Loucy (cell line): ENCODE measurements around the gene RAI14.

Experiments used
- H2AFZ ChIP-seq: fragments of 200-600 bp; sonication (generic); 2 replicates; pipeline ENCODE4 v1.6.0; 2016; ENCODE audit warnings: antibody characterized with exemption, mild to moderate bottlenecking, low read length, moderate library complexity
- H3F3A ChIP-seq: fragments of 200-600 bp; 2 replicates; pipeline ENCODE4 v1.6.0; 2016; ENCODE audit warnings: antibody characterized with exemption, low read depth, mild to moderate bottlenecking
- H3K27me3 ChIP-seq: fragments of 200-600 bp; sonication (generic); 2 replicates; pipeline ENCODE4 v1.6.1; 2014; ENCODE audit warnings: low read length, mild to moderate bottlenecking; ENCODE audit not compliant: insufficient read depth, poor library complexity, severe bottlenecking
- H3K36me3 ChIP-seq: fragments of 200-600 bp; sonication (generic); 2 replicates; pipeline ENCODE4 v1.6.1; 2016; ENCODE audit warnings: low read length; ENCODE audit not compliant: insufficient read depth
- H3K4me1 ChIP-seq: fragments of 200-600 bp; sonication (generic); 2 replicates; pipeline ENCODE4 v1.5.1; 2014; ENCODE audit warnings: low read length, mild to moderate bottlenecking; ENCODE audit not compliant: insufficient read depth, poor library complexity, severe bottlenecking
- H3K4me2 ChIP-seq: fragments of 200-600 bp; sonication (generic); 2 replicates; pipeline ENCODE4 v1.6.0; 2014; ENCODE audit warnings: antibody characterized with exemption, low read length, low read depth, mild to moderate bottlenecking; ENCODE audit not compliant: poor library complexity, severe bottlenecking
- H3K4me3 ChIP-seq: fragments of 200-600 bp; sonication (generic); 2 replicates; pipeline ENCODE4 v1.5.1; 2014; ENCODE audit warnings: low read length, mild to moderate bottlenecking, mixed read lengths; ENCODE audit not compliant: poor library complexity, severe bottlenecking
- H3K79me2 ChIP-seq: fragments of 200-600 bp; sonication (generic); 2 replicates; pipeline ENCODE4 v1.6.1; 2014; ENCODE audit warnings: low read length; ENCODE audit not compliant: insufficient read depth
- H3K9ac ChIP-seq: fragments of 200-600 bp; sonication (generic); 2 replicates; pipeline ENCODE4 v1.6.0; 2014; ENCODE audit warnings: mild to moderate bottlenecking, low read depth, low read length, moderate library complexity; ENCODE audit not compliant: poor library complexity, severe bottlenecking
- H3K9me2 ChIP-seq: fragments of 200-600 bp; sonication (generic); replicated peaks from 2 replicates; pipeline ENCODE4 v1.6.1; 2016; ENCODE audit warnings: low read depth, low read length, mixed read lengths
- H3K9me3 ChIP-seq: fragments of 200-600 bp; sonication (generic); 2 replicates; pipeline ENCODE4 v1.6.1; 2014; ENCODE audit warnings: mild to moderate bottlenecking, antibody characterized with exemption, low read length, low read depth; ENCODE audit not compliant: insufficient read depth
- H4K20me1 ChIP-seq: fragments of 200-600 bp; sonication (generic); 2 replicates; pipeline ENCODE4 v1.6.0; 2014; ENCODE audit warnings: antibody characterized with exemption, low read length, mild to moderate bottlenecking; ENCODE audit not compliant: insufficient read depth, poor library complexity, severe bottlenecking
- EZH2phosphoT487 ChIP-seq: fragments of 200-600 bp; IDR thresholded peaks from 2 replicates; pipeline ENCODE4 v1.6.1; 2018; ENCODE audit warnings: antibody characterized with exemption, mild to moderate bottlenecking, moderate library complexity, borderline replicate concordance
- TF ChIP-seq, protein P1 (sequence below): fragments of 200-600 bp; sonication (generic); conservative IDR thresholded peaks from 2 replicates; pipeline ENCODE4 v1.5.1; 2014; ENCODE audit warnings: mild to moderate bottlenecking, antibody characterized with exemption, low read length

The RAI14 gene

DNA sequence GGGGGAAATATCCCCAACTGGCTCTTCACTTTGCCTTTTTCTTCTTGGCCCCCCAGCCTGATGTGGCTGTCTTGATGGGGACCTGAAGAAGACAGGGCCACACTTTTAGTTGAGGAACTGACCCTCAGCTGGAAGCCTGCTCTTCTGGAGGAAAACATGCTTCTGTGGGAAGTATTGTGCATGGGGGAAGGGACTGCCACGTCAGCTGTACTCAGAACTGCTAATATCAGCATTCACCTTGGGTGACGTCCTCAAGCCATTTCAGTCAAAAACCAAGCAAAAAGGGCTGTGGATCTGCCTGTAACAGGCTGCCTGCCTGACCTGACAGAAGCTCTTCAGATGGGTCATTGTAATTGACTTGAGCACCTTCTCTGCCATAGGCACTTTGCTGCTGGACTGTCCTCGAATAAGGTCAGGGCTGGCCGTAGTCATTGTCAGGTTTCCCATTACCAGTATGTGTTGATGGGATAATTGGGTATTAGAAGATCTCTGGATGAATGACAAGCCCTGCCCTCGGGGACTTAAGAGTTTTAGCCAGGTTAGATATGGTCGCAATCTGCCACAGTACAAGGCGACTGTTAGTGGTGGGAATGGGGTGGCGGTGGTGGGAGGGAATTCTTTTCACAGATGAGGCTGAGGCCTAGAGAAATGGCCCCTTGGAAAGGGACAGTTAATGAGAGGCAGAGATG lies 10.4 kb downstream of the RAI14 start:
- Histone ChIP-seq H3K9me2 (no peaks in the 10 kb centered on the region), H3K4me1 (peaks cover 1% of the 10 kb centered on the region), H3K4me2 (no peak overlapping the region), H3K4me3 (no peak overlapping the region), H3K36me3 (no peaks in the 10 kb centered on the region), H4K20me1 (no peaks in the 10 kb centered on the region), H3K79me2 (peaks cover 7% of the 10 kb centered on the region; the same call in 1 of the 2 replicates), H3K9ac (no peak overlapping the region), H3K9me3 (no peaks in the 10 kb centered on the region), H3F3A (no peaks in the 10 kb centered on the region), H2AFZ (no peak overlapping the region), H3K27me3 (no peaks in the 10 kb centered on the region)
- no peak for TF ChIP-seq EZH2phosphoT487
- TF ChIP-seq, protein P1, sequence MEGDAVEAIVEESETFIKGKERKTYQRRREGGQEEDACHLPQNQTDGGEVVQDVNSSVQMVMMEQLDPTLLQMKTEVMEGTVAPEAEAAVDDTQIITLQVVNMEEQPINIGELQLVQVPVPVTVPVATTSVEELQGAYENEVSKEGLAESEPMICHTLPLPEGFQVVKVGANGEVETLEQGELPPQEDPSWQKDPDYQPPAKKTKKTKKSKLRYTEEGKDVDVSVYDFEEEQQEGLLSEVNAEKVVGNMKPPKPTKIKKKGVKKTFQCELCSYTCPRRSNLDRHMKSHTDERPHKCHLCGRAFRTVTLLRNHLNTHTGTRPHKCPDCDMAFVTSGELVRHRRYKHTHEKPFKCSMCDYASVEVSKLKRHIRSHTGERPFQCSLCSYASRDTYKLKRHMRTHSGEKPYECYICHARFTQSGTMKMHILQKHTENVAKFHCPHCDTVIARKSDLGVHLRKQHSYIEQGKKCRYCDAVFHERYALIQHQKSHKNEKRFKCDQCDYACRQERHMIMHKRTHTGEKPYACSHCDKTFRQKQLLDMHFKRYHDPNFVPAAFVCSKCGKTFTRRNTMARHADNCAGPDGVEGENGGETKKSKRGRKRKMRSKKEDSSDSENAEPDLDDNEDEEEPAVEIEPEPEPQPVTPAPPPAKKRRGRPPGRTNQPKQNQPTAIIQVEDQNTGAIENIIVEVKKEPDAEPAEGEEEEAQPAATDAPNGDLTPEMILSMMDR: no peak

DNA sequence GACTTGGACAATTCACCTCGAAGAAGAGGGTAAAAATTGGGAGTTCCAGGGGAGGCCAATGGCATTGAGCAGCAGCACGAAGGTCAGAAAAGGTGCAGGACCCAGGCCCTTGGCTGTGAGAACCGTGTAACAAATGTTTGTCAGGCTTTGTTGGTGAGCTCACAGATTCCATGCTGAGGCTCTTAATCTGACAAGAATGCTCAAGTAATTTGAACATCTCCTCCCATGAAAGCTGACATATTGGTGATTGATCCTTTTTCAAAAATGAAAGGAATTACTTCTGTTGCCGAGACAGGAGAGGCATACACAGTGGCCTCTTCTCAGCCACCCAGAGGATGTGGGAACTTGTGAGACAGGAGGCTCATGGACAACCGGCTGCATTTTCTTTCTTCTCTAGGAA lies 11.6 kb downstream of the RAI14 start:
- Histone ChIP-seq H3K4me1 (peaks cover 5% of the 10 kb centered on the region), H3K79me2 (peaks cover 3% of the 10 kb centered on the region; the same call in 1 of the 2 replicates)

DNA sequence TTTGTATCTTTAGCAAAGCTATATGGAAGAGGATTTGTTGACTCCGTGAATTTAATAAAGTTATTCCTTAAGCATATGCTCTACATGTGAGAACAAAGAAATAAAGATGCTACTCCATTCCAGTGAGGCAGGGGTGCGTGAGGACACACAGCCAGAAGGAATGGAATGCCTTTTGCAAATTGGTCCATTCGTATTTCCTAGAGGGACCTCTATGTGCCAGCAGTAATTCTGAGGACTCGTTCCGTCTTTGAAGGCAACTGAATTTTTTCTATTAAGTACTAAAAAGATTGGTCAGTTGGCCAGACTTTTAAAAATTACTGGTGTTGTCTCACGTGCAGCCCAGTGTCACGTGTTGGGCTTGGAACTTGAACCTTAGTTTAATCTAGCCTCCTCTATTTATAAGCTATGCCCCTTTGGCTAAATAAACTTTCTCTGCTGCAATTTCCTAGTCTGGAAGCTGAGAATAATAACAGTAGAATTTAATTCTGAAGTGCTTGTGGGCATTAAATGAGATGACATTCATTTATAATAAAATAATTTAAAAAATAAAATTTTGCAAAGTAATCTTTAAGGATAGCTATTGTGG lies 13.9 kb downstream of the RAI14 start:
- Histone ChIP-seq H3K4me2 (no peak overlapping the region), H3K9ac (no peak overlapping the region), H3K9me2 (no peaks in the 10 kb centered on the region), H4K20me1 (no peaks in the 10 kb centered on the region), H3K4me1 (peaks cover 18% of the 10 kb centered on the region), H3K79me2 (no peaks in the 10 kb centered on the region; the same call in 1 of the 2 replicates), H3K9me3 (no peaks in the 10 kb centered on the region), H2AFZ (no peak overlapping the region), H3F3A (no peaks in the 10 kb centered on the region), H3K4me3 (no peak overlapping the region), H3K36me3 (no peaks in the 10 kb centered on the region), H3K27me3 (no peaks in the 10 kb centered on the region)
- TF ChIP-seq, protein P1: no peak
- TF ChIP-seq EZH2phosphoT487: no peak

More for the DNA sequence above, 11.6 kb downstream of the RAI14 start:
- Histone ChIP-seq H3K4me2 (no peak overlapping the region), H4K20me1 (no peaks in the 10 kb centered on the region), H3K9ac (no peak overlapping the region), H3F3A (no peaks in the 10 kb centered on the region), H3K9me2 (no peaks in the 10 kb centered on the region), H2AFZ (no peak overlapping the region), H3K9me3 (no peaks in the 10 kb centered on the region), H3K36me3 (no peaks in the 10 kb centered on the region), H3K27me3 (no peaks in the 10 kb centered on the region), H3K4me3 (no peak overlapping the region)
- TF ChIP-seq, protein P1: no peak
- no peak for TF ChIP-seq EZH2phosphoT487
